Chondrocyte (in vitro differentiated cells): ENCODE results near the gene CEP131. TPM values are rescaled to one million over a fixed set of nuclear protein-coding genes. Genes with fewer than 3 reads are reported as not detected.

Experiments
- DNase-seq: peaks from one replicate; pipeline ENCODE4 v3.0.0; 2021; ENCODE audit warnings: mixed read lengths, low spot score
- H3K27ac Mint-ChIP-seq: one replicate; pipeline ENCODE4 v1.8.0; 2021; ENCODE audit warnings: mild to moderate bottlenecking, moderate library complexity, mixed read lengths; ENCODE audit not compliant: unreplicated experiment
- H3K27me3 Mint-ChIP-seq: 2 replicates; pipeline ENCODE4 v1.8.0; 2021; ENCODE audit warnings: low read depth, mixed read lengths
- H3K36me3 Mint-ChIP-seq: 2 replicates; pipeline ENCODE4 v1.8.0; 2021; ENCODE audit warnings: low read depth, mixed read lengths
- H3K4me1 Mint-ChIP-seq: 2 replicates; pipeline ENCODE4 v1.8.0; 2021; ENCODE audit warnings: low read depth, mild to moderate bottlenecking, mixed read lengths
- H3K4me3 Mint-ChIP-seq: one replicate; pipeline ENCODE4 v1.8.0; 2021; ENCODE audit warnings: mild to moderate bottlenecking, moderate library complexity, mixed read lengths; ENCODE audit not compliant: unreplicated experiment
- H3K9me3 Mint-ChIP-seq: 2 replicates; pipeline ENCODE4 v1.8.0; 2021; ENCODE audit warnings: low read depth, mixed read lengths
- total RNA-seq: library from RNA; stranded (reverse); gene quantifications from 3 replicates; pipeline ENCODE4 v1.2.1, GENCODE V29; 2021
- TF ChIP-seq, protein P1 (sequence below): fragments of 200-600 bp; sonication (generic); IDR thresholded peaks from 2 replicates; pipeline ENCODE4 v1.5.0; 2021; ENCODE audit warnings: antibody characterized with exemption, mild to moderate bottlenecking, moderate library complexity

Gene CEP131
- total RNA-seq, 1 donor from 2014 or later: 8.2 TPM

DNA sequence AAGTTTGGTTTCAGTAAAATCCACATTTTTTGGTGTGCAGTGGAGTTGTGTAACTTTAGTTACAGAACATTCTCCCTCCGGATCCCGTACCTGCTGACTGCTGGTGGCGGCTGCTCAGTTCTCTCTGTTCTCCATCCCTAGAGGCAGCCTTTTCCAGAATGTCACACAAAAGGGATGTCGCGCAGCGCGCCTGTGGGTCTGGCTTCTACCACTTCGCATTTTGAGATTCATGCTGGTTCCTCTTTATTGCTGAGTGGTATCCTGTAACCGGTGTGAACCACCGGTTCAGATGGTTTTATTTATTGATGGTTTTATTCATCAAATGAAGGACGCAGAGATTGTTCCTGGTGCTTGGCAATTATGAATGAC is 981 bp upstream of the CEP131 start:
- peak overlapping the region; percentile 85 for H3K27ac Mint-ChIP-seq

DNA sequence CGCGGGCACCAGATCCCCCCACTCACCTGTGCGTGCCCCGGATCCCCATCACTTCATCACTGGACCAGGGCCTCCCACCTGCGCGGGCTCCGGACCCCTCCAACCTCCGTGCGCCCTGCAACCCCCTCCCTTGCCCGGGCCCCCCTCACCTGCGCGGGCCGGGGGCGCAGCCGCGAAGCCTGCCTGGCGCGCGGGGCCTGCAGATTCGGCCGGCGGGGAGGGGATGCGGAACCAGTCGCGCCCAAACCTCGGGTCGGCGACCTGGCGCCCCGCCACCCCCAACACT is 202 bp downstream of the CEP131 start:
- peak overlapping the region; percentile 79 for H3K4me3 Mint-ChIP-seq
- H3K36me3 Mint-ChIP-seq: peaks cover 1% of the 10 kb centered on the region
- peaks cover 17% of the 10 kb centered on the region for H3K4me1 Mint-ChIP-seq
- H3K27me3 Mint-ChIP-seq: no peaks in the 10 kb centered on the region
- TF ChIP-seq, protein P1, sequence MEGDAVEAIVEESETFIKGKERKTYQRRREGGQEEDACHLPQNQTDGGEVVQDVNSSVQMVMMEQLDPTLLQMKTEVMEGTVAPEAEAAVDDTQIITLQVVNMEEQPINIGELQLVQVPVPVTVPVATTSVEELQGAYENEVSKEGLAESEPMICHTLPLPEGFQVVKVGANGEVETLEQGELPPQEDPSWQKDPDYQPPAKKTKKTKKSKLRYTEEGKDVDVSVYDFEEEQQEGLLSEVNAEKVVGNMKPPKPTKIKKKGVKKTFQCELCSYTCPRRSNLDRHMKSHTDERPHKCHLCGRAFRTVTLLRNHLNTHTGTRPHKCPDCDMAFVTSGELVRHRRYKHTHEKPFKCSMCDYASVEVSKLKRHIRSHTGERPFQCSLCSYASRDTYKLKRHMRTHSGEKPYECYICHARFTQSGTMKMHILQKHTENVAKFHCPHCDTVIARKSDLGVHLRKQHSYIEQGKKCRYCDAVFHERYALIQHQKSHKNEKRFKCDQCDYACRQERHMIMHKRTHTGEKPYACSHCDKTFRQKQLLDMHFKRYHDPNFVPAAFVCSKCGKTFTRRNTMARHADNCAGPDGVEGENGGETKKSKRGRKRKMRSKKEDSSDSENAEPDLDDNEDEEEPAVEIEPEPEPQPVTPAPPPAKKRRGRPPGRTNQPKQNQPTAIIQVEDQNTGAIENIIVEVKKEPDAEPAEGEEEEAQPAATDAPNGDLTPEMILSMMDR: no peak
- no peak for DNase-seq
- H3K27ac Mint-ChIP-seq: no peak overlapping the region
- no peaks in the 10 kb centered on the region for H3K9me3 Mint-ChIP-seq

More for the DNA sequence above, 981 bp upstream of the CEP131 start:
- Mint-ChIP-seq H3K36me3 (peaks cover 7% of the 10 kb centered on the region), H3K4me3 (peak overlapping the region; percentile 79), H3K4me1 (peaks cover 17% of the 10 kb centered on the region), H3K27me3 (no peaks in the 10 kb centered on the region), H3K9me3 (no peaks in the 10 kb centered on the region)
- TF ChIP-seq, protein P1: no peak
- DNase-seq: no peak

GRCh38 chr17:81221842-81222619 is 734 bp downstream of the CEP131 start:
- Mint-ChIP-seq H3K27me3 (no peaks in the 10 kb centered on the region), H3K4me3 (peak overlapping the region; percentile 63), H3K4me1 (peaks cover 17% of the 10 kb centered on the region), H3K27ac (no peak overlapping the region), H3K36me3 (peaks cover under 1% of the 10 kb centered on the region), H3K9me3 (no peaks in the 10 kb centered on the region)
- TF ChIP-seq, protein P1: no peak
- no peak for DNase-seq

GRCh38 chr17:81221371-81221841 is 1.4 kb downstream of the CEP131 start:
- H3K4me1 Mint-ChIP-seq: peaks cover 17% of the 10 kb centered on the region
- no peak for DNase-seq
- H3K9me3 Mint-ChIP-seq: no peaks in the 10 kb centered on the region
- H3K4me3 Mint-ChIP-seq: peak overlapping the region; percentile 63
- TF ChIP-seq, protein P1: no peak
- peaks cover 3% of the 10 kb centered on the region for H3K36me3 Mint-ChIP-seq
- no peaks in the 10 kb centered on the region for H3K27me3 Mint-ChIP-seq
- H3K27ac Mint-ChIP-seq: no peak overlapping the region

DNA sequence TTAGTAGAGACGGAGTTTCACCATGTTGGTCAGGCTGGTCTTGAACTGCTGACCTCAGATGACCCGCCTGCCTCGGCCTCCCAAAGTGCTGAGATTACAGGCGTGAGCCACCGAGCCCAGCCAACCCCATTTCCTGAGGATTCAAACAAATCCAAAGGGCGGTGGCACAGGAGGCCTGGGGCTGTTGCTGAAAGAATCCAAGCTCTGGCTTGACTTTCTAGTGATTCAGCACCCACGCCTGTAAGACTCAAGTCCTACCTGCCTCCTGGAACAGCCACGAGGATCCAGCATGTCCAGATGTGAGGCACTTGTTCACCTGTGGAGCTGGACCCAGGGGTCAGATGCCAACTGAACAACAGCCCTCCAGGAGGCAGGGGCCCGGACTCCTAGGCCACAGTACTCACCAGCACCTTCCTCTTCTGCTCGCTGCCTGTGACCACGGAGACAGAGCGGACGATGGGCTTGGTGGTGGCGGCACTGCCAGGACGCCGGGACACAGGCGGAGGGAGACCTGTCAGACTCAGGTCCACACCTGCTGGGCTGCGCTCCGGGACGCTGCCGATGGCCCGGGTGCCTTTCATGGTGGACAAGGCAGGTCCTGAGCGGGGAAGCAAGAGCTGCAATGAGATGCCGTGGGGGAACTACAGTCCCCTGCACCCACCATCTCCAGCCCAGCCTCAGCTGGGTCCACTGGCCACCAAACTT is 3.1 kb downstream of the CEP131 start:
- Mint-ChIP-seq H3K27me3 (no peaks in the 10 kb centered on the region), H3K9me3 (no peaks in the 10 kb centered on the region), H3K36me3 (peaks cover 3% of the 10 kb centered on the region), H3K27ac (no peak overlapping the region), H3K4me3 (no peak overlapping the region), H3K4me1 (peaks cover 17% of the 10 kb centered on the region)
- TF ChIP-seq, protein P1: no peak
- peak; percentile 89 for DNase-seq
